ENCODE data around the gene XRN2. TPM values are rescaled to one million over a fixed set of nuclear protein-coding genes. Genes with fewer than 3 reads are reported as not detected.
A peak's percentile ranks its signal among the peaks of the same experiment; 100 is the strongest.

XRN2 gene
- total RNA-seq, 1 experiment from 2014 or later: 77.7 TPM

GRCh38 chr20:21436205-21436604 is 133.1 kb downstream of the XRN2 start:
- DNase-seq (ENCODE audit: low read depth, low spot score) (peak; percentile 25), ATAC-seq (no peak)
- in situ Hi-C loops (cut with HindIII; ENCODE audit: low pct_unique_long_range_greater_than_20kb, low sequenced_read_pairs): no loop called here
- intact Hi-C loops (cut with micrococcal nuclease; ENCODE audit: unreplicated experiment): no loop called here
- H3K4me1 ChIP-seq (ENCODE audit: control insufficient read depth, insufficient read depth, low read length): no peaks in the 10 kb centered on the region
- H3K36me3 ChIP-seq (ENCODE audit: control insufficient read depth, insufficient read depth, low read length): no peaks in the 10 kb centered on the region
- POLR2A ChIA-PET: no interaction called here
- H3K27me3 ChIP-seq (ENCODE audit: control insufficient read depth, insufficient read depth, low read length): 0 out of 2 replicates have a peak, but pooled peaks cover 2% of the 10 kb centered on the region
- BruUV-seq (replicated peaks): no TSS peak
- no peak for TF ChIP-seq TCF7L2 (IDR thresholded peaks at IDR 0.05; ENCODE audit: low read depth, low read length)
- TF ChIP-seq, protein P1, sequence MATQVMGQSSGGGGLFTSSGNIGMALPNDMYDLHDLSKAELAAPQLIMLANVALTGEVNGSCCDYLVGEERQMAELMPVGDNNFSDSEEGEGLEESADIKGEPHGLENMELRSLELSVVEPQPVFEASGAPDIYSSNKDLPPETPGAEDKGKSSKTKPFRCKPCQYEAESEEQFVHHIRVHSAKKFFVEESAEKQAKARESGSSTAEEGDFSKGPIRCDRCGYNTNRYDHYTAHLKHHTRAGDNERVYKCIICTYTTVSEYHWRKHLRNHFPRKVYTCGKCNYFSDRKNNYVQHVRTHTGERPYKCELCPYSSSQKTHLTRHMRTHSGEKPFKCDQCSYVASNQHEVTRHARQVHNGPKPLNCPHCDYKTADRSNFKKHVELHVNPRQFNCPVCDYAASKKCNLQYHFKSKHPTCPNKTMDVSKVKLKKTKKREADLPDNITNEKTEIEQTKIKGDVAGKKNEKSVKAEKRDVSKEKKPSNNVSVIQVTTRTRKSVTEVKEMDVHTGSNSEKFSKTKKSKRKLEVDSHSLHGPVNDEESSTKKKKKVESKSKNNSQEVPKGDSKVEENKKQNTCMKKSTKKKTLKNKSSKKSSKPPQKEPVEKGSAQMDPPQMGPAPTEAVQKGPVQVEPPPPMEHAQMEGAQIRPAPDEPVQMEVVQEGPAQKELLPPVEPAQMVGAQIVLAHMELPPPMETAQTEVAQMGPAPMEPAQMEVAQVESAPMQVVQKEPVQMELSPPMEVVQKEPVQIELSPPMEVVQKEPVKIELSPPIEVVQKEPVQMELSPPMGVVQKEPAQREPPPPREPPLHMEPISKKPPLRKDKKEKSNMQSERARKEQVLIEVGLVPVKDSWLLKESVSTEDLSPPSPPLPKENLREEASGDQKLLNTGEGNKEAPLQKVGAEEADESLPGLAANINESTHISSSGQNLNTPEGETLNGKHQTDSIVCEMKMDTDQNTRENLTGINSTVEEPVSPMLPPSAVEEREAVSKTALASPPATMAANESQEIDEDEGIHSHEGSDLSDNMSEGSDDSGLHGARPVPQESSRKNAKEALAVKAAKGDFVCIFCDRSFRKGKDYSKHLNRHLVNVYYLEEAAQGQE (IDR thresholded peaks at IDR 0.05; ENCODE audit: insufficient read depth in 1 of 2, low read depth in 2 of 2, low read length in 1 of 2): no peak
- TF ChIP-seq SIN3A (IDR thresholded peaks at IDR 0.05; ENCODE audit: borderline replicate concordance, insufficient read depth, low read depth, low read length): no peak
- TF ChIP-seq, protein P2, sequence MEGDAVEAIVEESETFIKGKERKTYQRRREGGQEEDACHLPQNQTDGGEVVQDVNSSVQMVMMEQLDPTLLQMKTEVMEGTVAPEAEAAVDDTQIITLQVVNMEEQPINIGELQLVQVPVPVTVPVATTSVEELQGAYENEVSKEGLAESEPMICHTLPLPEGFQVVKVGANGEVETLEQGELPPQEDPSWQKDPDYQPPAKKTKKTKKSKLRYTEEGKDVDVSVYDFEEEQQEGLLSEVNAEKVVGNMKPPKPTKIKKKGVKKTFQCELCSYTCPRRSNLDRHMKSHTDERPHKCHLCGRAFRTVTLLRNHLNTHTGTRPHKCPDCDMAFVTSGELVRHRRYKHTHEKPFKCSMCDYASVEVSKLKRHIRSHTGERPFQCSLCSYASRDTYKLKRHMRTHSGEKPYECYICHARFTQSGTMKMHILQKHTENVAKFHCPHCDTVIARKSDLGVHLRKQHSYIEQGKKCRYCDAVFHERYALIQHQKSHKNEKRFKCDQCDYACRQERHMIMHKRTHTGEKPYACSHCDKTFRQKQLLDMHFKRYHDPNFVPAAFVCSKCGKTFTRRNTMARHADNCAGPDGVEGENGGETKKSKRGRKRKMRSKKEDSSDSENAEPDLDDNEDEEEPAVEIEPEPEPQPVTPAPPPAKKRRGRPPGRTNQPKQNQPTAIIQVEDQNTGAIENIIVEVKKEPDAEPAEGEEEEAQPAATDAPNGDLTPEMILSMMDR (IDR thresholded peaks at IDR 0.05): no peak
- TF ChIP-seq POLR2AphosphoS5 (IDR thresholded peaks at IDR 0.05; ENCODE audit: low read depth, low read length): no peak
- H3K27ac ChIP-seq (ENCODE audit: low read length): no peak overlapping the region
- no peak overlapping the region for H3K4me3 ChIP-seq (ENCODE audit: low read depth in 2 of 2, low read length in 2 of 2)
- no peaks in the 10 kb centered on the region for H3K9me3 ChIP-seq (ENCODE audit: control insufficient read depth, insufficient read depth, low read depth, low read length)
- CTCF ChIA-PET: no interaction called here

- no peak for ATAC-seq
- no peak for TF ChIP-seq POLR2AphosphoS5 (IDR thresholded peaks at IDR 0.05; ENCODE audit: low read depth, low read length)
- TF ChIP-seq, protein P2 (IDR thresholded peaks at IDR 0.05): no peak
- TF ChIP-seq SIN3A (IDR thresholded peaks at IDR 0.05; ENCODE audit: borderline replicate concordance, insufficient read depth, low read depth, low read length): no peak
- TF ChIP-seq, protein P1 (IDR thresholded peaks at IDR 0.05; ENCODE audit: insufficient read depth in 1 of 2, low read depth in 2 of 2, low read length in 1 of 2): no peak
- no peak for TF ChIP-seq TCF7L2 (IDR thresholded peaks at IDR 0.05; ENCODE audit: low read depth, low read length)
- POLR2A ChIA-PET: no interaction called here
- no peak overlapping the region for H3K27ac ChIP-seq (ENCODE audit: low read length)
- 0 out of 2 replicates have a peak, but pooled peaks cover 2% of the 10 kb centered on the region for H3K27me3 ChIP-seq (ENCODE audit: control insufficient read depth, insufficient read depth, low read length)
- H3K4me3 ChIP-seq (ENCODE audit: low read depth in 2 of 2, low read length in 2 of 2): no peak overlapping the region
- intact Hi-C loops (cut with micrococcal nuclease; ENCODE audit: unreplicated experiment) (no loop called here), in situ Hi-C loops (cut with HindIII; ENCODE audit: low pct_unique_long_range_greater_than_20kb, low sequenced_read_pairs) (no loop called here)
- BruUV-seq (replicated peaks): no TSS peak
- H3K4me1 ChIP-seq (ENCODE audit: control insufficient read depth, insufficient read depth, low read length): no peaks in the 10 kb centered on the region
- H3K36me3 ChIP-seq (ENCODE audit: control insufficient read depth, insufficient read depth, low read length): no peaks in the 10 kb centered on the region
- no peak for DNase-seq (ENCODE audit: low read depth, low spot score)
- no peaks in the 10 kb centered on the region for H3K9me3 ChIP-seq (ENCODE audit: control insufficient read depth, insufficient read depth, low read depth, low read length)
- CTCF ChIA-PET: no interaction called here
These were observed 134.1 kb downstream of the XRN2 start for GRCh38 chr20:21437248-21437647.
